ENCODE results near the gene LGI2.
"Not testable (repeated sequence)": the region's sequence is repeated elsewhere in the genome, so short reads cannot be mapped to it uniquely, and the experiment has no call there.

Gene LGI2, protein sequence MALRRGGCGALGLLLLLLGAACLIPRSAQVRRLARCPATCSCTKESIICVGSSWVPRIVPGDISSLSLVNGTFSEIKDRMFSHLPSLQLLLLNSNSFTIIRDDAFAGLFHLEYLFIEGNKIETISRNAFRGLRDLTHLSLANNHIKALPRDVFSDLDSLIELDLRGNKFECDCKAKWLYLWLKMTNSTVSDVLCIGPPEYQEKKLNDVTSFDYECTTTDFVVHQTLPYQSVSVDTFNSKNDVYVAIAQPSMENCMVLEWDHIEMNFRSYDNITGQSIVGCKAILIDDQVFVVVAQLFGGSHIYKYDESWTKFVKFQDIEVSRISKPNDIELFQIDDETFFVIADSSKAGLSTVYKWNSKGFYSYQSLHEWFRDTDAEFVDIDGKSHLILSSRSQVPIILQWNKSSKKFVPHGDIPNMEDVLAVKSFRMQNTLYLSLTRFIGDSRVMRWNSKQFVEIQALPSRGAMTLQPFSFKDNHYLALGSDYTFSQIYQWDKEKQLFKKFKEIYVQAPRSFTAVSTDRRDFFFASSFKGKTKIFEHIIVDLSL

DNA sequence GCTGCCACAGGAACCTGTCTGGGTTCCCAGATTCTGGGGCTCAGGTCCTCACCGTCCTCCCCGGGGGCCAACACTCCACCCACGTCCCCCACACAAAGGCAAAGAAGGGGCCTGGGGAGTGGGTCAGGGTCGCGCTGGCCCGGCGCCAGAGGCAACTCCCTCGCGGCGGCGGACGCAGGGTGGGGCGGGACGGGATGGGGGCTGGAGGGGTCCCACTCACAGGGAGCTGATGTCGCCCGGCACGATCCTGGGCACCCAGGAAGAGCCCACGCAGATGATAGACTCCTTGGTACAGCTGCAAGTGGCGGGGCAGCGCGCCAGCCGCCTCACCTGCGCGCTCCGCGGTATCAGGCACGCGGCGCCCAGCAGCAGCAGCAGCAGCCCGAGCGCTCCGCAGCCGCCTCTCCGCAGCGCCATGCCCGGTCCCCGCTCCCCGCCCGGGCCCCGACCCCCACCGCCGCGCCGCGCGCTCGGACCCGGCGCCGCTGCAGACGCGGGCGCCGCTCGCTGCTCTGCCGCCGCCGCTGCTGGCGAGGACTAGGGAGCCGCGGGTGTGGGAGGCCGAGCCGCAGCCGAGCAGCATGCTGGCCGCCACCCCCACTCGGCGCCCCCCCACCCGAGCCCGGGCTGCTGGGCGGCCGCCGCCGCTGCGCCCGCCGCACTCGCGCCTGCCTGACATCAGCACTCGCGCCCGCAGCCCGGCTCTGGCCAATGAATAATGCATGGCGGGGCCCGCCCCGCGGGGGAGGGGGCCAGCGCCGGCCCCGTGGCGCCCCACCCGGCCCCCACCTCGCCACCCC lies at the start of gene LGI2:
Gene LGI2, minus strand, starts transcription at position 670 of the 800 bp plus-strand sequence. Its CDS starts 253 bp downstream, at position 417.
- no peak for FAIRE-seq

DNA sequence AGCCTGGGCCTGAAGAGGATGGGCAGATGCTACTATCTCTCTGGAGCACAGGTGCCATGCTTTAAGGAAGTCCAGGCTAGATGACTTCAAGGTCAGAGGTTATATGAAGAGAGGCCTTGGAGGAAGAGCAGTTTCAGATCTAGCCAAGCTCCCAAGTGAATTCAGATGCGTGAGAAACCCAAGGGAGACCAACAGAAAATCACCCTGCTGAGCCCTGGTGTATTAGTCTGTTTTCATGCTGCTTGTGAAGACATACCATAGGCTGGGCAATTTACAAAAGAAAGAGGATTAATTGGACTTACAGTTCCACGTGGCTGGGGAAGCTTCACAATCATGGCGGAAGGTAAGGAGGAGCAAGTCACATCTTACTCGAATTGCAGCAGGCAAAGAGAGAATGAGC lies 47.8 kb upstream of the LGI2 start:
- FAIRE-seq, result no peak

DNA sequence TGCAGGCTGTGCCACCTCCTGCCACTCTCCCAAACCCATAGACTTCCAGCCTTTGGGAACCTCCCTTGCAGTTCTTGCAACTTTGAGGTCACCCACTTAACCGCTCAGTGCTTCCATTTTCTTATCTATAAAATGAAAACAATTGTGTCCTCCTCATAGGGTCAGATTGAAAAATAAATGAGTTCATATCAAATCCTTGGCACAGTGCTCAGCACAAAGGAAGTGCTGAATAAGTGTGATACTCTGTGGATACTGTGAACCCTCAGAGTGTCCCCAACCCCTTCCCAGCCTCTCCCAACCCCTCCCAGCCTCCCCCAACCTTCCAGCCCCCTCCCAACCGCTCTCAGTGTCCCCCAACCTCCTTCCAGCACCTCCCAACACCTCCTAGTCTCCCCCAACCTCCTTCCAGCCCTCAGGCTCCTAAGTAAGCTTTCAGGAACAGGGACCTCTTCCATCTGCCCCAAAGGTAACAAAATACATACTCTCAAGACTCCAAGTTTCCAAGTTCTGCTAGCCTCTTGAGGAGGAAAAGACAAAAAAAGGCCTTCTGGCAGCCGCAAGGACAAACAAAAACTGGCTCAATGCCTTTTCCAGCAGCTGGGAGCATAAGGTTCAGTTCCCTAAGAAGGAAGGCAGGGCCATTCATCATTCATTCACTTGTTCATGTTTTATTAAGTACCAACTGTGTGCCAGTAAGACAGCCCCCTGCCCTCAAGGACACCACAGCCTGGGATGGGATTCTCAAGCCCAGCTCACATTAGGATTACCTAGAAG lies 46.1 kb upstream of the LGI2 start:
- no peak for FAIRE-seq

DNA sequence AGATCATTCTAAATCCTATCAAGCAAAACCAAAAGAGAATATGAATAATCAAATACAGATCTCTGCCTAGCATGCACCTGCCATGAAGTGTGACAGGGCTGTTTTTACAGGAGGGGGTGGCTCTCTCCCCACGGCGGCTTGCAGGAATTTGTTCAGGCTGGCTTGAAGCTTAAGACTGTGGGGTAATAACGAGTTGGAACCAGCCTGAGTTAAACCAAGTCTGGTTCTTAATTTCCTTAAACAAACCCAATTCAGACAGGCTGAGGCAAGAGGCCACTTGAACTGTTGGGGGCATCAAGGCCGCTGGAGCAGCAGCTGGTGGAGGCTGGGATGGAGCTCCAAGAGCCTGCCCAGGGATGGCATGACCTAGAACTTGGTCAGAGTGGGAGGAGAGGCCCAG lies 45.1 kb upstream of the LGI2 start:
- FAIRE-seq, result no peak

DNA sequence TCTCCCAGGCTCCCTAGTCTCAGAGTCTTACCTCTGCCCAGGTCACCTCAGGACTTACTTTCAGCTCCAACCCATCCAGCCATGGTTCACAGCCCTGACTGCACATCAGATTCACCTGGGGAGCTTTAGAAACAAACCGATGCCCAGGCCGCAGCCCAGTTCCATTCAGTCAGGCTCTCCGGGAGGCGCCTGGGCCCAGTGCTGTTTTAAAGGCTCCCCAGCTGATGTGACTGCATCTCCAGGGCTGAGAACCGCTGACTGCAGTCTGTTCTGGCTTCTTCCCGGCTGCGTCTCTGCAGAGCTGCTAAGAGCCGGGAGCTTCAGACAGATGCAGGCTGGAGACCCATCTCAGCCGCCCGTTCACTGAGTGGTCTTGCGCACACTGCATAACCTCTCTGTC lies 44.4 kb upstream of the LGI2 start:
- no peak for FAIRE-seq

DNA sequence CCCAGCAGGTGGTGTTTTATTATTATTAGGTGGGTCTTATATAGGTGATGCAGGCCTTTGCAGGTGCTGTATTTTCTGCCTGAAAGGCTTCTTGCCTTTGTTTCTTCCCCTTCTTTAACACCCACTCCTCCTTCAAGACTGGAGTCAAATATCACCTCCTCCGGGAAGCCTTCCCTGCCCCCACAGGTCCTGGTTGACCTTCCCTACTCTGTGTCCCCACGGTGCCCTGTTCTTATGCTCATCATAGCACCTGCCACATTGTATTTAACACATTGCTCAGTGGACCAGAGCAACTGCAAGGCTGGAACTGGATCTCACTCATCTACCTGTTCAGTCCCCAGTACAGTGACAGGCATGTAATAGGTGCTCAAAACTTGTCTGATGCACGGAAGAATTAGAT lies 39.8 kb upstream of the LGI2 start:
- no peak for FAIRE-seq

DNA sequence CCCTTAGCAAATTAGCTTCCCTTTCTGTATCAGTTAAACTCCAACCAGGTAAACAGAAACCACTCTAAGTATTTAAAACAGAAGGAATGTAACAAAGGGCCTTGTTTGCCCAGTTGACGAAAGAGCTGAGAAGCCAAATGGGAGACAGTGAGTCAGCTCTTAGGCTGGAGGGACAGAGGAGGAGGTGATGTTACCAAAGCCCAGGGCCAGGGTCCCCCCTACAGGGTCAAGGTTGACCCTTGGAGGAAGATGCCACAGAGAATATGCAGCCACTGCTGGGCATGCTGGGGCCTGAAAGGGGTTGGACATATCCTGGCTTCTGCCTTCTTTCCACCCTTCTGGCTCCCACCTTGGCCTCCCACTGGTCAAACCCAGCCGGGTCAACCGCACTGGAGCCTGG lies 38.3 kb upstream of the LGI2 start:
- FAIRE-seq, result no peak

DNA sequence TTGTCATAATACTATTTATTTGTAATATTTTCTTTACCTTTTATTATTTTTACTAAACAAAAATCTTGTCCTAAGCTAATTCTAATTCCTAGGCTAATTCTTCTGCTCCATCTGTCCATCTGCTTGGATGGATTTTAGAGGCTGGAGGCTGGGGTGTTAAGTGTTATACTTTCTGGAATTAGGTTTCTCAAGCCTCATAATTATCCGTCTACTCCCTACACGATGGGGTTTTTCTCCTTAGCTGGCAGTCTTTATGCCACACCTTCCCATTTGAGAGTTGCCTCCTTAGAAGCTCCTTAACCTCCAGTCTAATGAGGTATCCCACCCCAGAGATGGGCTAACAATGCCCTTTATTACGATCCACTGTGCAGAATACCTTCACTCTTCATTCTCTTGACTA lies 37.6 kb upstream of the LGI2 start:
- FAIRE-seq, result no peak

DNA sequence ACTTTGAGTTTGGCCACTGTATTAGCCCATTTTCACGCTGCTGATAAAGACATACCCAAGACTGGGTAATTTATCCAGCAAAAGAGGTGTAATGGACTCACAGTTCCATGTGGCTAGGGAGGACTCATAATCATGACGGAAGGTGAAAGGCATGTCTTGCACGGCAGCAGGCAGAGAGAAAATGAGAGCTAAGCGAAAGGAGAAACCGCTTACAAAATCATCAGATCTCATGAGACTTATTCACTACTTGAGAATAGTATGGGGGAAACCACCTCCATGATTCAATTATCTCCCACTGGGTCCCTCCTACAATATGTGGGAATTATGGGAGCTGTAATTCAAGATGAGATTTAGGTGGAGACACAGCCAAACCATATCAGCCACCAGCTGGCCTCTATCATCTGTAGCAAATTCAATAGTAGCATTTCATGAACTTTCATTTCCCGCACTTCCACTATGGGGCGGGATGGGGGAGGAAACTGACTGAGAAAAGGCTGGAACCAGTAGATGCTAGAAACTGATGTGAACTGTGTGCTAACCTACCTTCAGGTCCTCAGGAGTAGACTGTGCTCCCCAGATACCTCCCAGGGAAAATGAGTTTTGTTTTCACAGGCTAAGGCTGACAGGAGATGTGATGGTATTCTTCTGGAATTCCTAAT lies 35.3 kb upstream of the LGI2 start:
- FAIRE-seq, result no peak

DNA sequence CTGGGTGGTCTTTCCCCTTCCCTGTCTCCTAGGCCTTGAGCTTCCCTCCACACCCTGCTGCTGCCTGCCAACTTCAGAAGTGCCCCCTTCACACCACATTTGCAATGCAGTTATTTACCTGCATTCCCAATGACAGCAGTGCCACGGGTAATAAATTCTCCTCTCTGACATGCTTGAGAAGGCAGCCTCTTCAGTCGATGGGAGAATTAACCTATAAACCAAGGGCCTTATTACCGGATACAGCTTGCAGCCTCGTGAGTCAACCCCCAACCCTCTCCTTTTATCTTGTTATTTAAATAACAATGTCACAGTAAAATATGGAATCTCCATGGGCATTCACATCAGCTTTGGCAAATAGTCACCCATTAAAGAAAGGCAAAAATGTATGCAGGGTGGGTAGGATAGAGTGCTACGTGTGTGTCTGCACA lies 34.7 kb upstream of the LGI2 start:
- FAIRE-seq, result no peak

DNA sequence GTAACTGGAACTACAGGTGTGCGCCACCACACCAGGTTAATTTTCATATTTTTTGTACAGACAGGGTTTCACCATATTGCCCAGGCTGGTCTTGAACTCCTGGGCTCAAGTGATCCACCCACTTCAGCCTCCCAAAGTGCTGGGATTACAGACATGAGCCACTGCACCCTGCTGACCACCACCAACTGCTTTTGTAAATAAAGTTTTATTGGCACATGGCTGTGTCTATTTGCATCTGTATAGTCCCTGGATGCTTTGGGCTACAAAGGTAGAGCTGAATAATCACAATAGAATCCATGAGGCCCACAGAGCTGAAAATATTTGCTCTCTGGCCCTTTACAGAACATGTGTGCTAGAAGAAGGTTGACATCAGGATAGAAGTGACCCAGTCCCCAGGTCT lies 33.7 kb upstream of the LGI2 start:
- FAIRE-seq, result not testable (repeated sequence)

DNA sequence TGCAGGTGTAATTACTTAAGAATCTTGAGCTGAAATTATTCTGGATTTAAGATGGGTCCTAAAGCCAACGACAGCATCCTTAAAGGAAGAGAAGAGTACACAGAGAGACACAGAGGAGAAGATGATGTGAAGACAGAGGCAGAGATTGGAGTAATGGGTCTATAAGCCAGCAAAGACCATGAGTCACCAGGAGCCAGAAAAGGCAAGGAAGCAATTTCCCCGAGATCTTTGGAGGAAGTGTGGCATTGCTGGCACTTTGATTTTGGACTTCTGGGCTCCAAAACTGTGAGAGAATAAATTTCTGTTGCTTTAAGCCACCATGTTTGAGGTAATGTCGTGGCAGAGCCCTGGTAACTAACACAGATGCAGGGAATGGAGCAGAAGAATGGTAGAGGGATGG lies 32.4 kb upstream of the LGI2 start:
- FAIRE-seq, result no peak

DNA sequence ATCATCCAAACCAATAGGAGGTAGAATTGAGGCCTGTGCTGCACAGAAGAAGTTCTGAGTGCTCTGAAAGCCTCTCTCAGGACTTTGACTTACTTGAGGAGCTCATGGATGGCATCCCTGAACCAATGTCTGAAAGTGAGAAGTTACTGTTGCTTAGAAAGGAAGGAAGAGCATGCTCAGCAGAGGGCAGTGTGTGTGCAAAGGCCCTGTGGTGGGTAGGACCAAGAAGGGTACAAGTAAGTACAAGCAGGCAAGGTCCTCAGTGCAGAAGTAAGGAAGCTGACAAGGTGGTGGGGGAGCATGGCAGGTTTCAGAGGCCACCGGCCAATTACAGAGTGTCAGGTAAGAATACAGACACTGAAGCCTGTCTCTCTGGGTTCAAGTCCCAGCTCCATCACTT lies 31.4 kb upstream of the LGI2 start:
- FAIRE-seq, result no peak

DNA sequence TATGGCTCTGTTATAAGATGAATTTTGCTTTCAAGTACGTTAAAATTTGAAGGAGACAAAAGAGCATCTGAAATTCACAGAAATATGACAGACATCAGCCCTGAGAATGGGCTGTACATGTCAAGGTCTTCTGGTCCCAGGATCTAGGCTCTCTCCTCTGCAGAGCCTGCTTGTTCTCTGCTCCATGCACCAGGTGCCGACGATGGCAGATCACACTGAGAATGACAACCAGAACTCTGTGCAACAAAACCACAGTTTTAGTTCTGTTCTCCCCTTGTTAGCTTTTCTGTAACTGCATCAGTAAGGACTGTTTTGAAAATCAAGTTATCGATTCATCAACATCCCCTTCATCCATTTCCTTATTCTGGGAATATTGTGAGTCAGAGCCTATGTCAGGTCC lies 30.9 kb upstream of the LGI2 start:
- no peak for FAIRE-seq

DNA sequence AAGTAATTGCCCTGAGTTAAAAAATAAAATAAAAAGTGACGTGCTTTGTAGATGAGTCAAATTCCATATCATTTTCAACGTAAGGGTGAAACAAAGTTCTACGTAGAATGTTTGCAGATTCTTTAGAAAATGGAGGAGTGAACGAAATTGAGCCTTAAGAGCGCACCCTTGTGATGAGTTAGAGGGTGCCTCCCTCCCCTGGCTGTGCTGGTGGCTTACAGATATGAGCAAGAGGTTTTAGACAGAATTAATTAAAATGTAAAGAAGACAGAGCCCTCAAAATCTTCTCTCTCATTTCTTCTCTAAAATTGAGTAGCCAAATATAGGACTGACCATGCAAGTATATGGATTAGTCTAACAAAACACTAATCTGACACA lies 30.2 kb upstream of the LGI2 start:
- FAIRE-seq, result no peak

DNA sequence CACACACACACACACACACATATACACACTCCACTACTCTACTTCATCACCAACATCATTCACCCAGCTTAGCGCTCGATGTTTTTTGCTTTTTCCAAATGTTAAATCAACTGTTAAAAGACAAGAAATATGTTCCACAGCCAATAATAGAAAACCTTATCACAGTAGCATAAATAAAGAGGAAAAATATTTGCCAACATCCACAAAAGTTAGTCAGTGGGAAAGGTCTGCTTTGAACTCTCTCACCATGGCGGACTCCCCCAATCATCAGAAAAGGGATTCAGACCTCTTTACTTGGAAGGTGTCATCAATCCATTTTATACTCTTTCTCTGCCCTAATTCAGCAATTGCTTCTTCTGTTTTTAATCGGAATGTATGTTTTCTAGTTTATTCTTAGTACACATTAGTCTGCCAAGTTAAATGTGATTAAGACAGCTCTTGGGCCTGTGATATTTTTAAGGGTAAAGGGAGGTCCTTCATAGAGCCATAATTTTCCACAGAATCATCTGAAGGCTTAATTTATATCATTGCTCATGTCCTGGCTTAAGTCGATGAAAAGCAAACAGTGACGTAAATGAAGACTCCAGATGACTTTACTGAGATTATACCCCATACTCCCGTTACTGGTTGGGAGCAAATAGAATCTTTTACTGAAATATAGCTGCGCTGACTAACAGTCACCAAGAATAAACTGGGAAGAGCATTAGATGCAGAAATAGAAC lies 29.7 kb upstream of the LGI2 start:
- no peak for FAIRE-seq

DNA sequence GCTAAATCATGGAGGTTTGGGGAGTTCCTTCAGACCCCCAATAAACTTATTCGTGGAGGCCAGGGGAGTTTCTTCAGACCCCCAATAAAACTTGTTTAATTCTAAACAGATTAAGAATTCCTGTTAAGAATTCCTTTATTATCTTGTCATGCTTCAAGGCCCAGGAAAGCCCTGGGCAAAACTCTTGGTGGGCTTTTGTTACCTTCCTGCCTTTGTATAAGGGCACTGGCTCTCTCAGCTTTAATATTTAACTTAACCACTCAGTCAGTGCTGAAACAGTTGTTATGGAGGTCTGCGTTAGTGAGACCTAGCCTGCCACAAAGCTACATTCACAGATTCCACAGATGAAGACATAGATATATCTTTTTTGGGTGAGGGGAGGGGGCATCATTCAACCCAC lies 29.0 kb upstream of the LGI2 start:
- no peak for FAIRE-seq

DNA sequence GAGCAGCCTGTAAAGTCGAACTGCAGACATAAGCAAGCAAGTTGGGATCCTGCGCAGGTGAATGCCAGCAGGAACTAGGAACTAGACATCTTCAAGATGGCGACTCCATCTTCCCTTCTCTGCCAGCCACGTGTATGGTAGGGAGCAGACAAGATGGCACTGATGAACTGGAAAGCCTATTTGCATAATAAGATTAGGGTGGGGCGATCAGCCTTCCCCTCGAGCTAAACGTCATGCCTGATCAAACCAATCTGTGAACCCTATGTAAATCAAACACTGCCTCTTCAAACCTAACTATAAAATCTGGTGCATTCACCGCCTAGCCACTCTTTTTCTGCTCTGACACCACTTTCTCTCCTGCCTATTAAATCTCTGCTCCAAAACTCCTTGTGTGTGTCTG lies 28.1 kb upstream of the LGI2 start:
- no peak for FAIRE-seq

DNA sequence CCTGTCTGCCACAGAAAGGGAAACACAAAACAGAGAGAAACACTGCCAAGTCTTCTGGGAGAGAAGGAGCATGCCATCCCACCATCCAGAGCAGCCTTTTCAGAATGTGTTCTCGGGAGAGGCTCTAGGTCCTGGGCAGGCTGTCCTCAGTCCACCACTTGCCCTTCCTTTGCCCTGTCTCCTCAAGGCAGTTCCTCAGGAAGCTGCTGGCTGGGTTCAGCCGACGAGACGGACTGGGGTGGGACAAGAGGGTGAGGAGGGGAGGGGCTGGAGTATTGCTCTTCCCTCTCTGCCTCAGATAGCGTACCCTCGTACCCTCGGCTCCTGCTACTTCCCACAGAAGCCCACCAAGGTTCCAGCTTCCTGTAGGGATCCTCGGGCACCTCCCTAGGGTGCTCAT lies 26.6 kb upstream of the LGI2 start:
- no peak for FAIRE-seq

DNA sequence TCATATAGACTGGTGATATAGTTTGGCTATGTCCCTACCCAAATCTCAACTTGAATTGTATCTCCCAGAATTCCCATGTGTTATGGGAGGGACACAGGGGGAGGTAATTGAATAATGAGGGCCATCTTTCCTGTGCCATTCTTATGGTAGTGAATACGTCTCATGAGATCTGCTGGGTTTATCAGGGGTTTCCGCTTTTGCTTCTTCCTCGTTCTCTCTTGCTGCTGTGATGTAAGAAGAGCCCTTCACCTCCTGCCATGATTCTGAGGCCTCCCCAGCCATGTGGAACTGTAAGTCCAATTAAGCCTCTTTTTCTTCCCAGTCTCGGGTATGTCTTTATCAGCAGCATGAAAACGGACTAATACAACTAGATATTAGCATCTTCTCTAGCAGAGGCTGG lies 21.3 kb upstream of the LGI2 start:
- not testable (repeated sequence) for FAIRE-seq

DNA sequence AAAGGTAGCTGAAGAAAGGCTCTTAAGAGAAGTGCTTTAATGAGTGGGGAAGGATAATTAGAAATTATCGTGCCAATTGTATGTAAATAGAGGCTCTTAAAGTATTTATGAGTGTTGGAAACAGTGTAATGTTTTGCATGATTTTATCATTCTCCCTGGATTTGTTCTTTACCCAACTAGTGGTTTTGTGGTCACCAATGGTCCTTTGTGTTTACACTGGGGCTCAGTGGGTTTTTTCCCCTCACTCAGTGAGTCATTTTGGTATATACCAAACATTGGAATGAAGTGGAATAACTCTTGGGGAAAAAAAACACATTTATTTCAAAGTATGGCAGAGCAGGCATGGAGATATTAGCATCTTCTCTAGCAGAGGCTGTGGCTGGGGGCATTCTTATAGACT lies 20.8 kb upstream of the LGI2 start:
- FAIRE-seq, result no peak
